Measurements from ENCODE around the gene TEAD2.

DNA sequence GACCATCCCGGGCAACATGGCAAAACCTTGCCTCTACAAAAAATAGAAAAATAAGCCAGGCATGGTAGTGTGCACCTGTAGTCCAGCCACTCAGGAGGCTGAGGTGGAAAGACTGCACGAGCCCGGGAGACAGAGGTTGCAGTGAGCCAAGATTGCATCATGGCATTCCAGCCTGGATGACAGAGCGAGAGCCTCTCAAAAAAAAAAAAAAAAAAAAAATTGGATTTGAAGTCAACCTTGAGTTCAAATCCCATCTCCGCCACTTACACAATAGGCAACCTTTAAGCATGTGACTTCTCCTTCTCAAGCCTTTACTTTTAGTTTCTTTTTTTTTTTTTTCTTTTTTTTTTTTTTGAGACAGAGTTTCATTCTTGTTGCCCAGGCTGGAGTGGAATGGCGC lies 37.8 kb upstream of the TEAD2 start:
- TF ChIP-seq, protein P1, sequence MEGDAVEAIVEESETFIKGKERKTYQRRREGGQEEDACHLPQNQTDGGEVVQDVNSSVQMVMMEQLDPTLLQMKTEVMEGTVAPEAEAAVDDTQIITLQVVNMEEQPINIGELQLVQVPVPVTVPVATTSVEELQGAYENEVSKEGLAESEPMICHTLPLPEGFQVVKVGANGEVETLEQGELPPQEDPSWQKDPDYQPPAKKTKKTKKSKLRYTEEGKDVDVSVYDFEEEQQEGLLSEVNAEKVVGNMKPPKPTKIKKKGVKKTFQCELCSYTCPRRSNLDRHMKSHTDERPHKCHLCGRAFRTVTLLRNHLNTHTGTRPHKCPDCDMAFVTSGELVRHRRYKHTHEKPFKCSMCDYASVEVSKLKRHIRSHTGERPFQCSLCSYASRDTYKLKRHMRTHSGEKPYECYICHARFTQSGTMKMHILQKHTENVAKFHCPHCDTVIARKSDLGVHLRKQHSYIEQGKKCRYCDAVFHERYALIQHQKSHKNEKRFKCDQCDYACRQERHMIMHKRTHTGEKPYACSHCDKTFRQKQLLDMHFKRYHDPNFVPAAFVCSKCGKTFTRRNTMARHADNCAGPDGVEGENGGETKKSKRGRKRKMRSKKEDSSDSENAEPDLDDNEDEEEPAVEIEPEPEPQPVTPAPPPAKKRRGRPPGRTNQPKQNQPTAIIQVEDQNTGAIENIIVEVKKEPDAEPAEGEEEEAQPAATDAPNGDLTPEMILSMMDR (IDR thresholded peaks at IDR 0.05; ENCODE audit: borderline replicate concordance, extremely low read depth, low read length, poor library complexity, severe bottlenecking) = no peak
- TF ChIP-seq EZH2 (IDR thresholded peaks at IDR 0.05; ENCODE audit: borderline replicate concordance, low read depth, low read length, severe bottlenecking) = no peak

Data from DND-41 (cell line).